Fibroblast of peridontal ligament (primary cell): ENCODE measurements around the gene MISP3.

Experiments
- DNase-seq: peaks from one replicate; pipeline ENCODE4 v3.0.0-alpha.2; 2010; ENCODE audit errors: extremely low read depth

MISP3 gene

DNA sequence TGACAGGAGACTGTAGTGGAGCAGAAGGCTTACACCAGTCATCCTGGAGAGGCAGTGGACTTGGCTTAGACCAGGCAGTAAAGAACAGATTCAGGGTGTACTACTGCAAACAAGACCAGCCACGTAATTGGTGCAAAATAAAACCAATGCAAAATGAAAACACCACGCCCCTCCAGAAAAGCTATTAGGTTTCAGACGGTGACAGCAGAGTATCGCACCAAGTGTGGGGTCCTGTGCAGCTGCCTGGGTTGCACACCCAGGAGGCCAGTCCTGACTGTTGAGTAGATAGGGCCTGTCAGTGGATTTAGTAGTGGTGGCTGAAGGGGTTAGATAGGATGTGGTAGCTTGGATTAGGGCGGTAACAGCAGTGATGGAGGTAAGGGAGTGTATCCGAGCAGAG is 50.3 kb downstream of the MISP3 start:
- no peak for DNase-seq
